HUES48 (cell line): ENCODE results near the gene GALNT13.

Source experiments
- H3K27ac ChIP-seq: one replicate; pipeline ENCODE4 v1.7.0; 2013; ENCODE audit warnings: low read depth, low read length, inconsistent platforms
- H3K27me3 ChIP-seq: 2 replicates; pipeline ENCODE4 v1.6.1; 2013; ENCODE audit warnings: mild to moderate bottlenecking, low read length; ENCODE audit not compliant: control insufficient read depth, insufficient read depth
- H3K36me3 ChIP-seq: 2 replicates; pipeline ENCODE4 v1.6.1; 2013; ENCODE audit warnings: low read length; ENCODE audit not compliant: control insufficient read depth, insufficient read depth
- H3K4me1 ChIP-seq: 2 replicates; pipeline ENCODE4 v1.6.1; 2013; ENCODE audit warnings: mild to moderate bottlenecking, low read length; ENCODE audit not compliant: control insufficient read depth, insufficient read depth
- H3K4me3 ChIP-seq: 2 replicates; pipeline ENCODE4 v1.5.1; 2013; ENCODE audit warnings: mild to moderate bottlenecking, low read depth, low read length
- H3K9ac ChIP-seq: 2 replicates; pipeline ENCODE4 v1.6.1; 2013; ENCODE audit warnings: mild to moderate bottlenecking, low read depth, low read length, moderate library complexity
- H3K9me3 ChIP-seq: 2 replicates; pipeline ENCODE4 v1.6.1; 2013; ENCODE audit warnings: low read length; ENCODE audit not compliant: control insufficient read depth, insufficient read depth

Gene GALNT13

DNA sequence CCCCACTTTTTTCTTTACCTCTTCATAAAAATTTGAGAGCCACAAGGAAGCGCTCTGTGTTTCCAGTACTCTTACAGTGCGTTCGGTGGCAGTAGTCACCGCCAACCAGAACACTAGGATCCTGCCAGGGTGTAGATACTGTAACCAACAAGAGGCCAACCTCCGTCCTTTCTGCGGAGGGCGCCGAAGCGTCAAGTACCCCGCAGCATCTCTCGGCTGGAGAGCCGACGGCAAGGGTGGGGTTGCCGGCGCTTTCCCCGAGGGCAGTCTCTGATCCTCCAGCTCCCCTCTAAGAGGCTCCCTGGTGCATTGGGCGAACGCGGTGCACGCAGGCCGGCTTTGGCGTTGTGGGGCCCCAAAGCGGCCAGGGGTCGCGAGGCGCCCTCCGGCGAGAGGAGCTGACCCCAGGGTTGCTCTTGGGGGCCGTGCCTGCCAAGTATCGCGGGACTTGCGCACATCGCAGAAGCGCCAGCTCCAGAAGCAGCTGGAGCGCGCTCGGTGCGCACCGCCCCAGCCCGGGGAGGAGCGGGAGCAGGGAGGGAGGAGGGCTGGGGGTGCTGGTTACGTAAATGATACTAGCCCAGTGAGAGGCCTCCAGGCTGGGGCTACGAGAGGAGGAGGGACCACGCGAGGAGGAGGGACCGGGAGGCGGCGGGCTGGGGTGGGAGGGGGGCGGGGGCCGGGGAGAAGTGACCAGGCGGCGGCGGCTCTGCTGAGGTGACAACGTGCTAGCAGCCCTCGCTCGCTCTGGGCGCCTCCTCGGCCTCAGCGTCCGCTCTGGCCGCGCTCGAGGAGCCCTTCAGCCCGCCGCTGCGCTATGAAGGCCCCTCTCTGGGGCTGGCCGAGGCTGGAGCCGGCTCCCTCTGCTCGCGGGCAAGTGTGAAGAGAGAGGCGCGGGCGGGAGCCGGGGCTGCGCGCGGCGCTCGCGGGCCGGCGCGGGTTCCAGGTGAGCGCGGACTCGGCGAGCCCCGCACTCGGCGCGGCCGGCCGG, at the start of gene GALNT13:
GALNT13 (plus strand) TSS at position 692 of the 991 bp plus-strand sequence.
- H3K9ac ChIP-seq = peak within 1 kb of the TSS; percentile 62
- H3K4me3 ChIP-seq = peak within 1 kb of the TSS; percentile 85
- peaks cover 32% of the 10 kb centered on the region for H3K27me3 ChIP-seq
- H3K4me1 ChIP-seq = 0 out of 2 replicates have a peak, but pooled peaks cover 10% of the 10 kb centered on the region
- H3K36me3 ChIP-seq = no peaks in the 10 kb centered on the region
- no peaks in the 10 kb centered on the region for H3K9me3 ChIP-seq
- H3K27ac ChIP-seq = no peak within 1 kb of the TSS

DNA sequence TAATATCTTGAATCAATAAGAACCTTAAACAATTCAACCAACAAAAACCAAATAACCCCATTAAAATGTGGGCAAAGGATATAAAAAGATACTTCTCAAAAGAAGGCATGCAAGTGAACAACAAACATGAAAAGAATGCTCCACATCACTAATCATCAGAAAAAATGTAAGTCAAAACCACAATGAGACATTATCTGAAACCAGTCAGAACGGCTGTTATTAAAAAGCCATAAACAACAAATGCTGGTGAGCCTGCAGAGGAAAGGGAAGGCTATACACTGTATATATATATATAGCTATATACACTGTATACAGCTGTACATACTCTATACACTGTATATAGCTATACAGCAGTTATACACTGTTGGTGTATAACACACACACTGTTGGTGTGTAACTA, 47.8 kb upstream of the GALNT13 start:
- Histone ChIP-seq H3K36me3 (no peaks in the 10 kb centered on the region), H3K4me3 (no peak overlapping the region), H3K27me3 (no peaks in the 10 kb centered on the region), H3K27ac (no peak overlapping the region), H3K9me3 (no peaks in the 10 kb centered on the region), H3K4me1 (no peaks in the 10 kb centered on the region), H3K9ac (no peak overlapping the region)

DNA sequence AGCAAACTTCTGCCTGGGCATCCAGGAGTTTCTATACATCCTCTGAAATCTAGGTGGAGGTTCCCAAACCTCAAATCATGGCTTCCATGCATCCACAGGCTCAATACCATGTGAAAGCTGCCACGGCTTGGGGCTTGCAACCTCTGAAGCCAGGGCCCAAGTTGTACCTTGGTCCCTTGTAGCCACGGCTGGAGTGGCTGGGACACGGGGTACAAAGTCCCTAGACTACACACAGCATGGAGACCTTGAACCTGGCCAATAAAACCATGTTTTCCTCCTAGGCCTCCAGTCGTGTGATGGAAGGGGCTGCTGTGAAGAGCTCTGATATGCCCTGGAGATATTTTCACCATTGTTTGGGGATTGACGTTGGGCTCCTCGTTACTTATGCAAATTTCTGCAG, 43.4 kb upstream of the GALNT13 start:
- H3K36me3 ChIP-seq = no peaks in the 10 kb centered on the region
- H3K9ac ChIP-seq = no peak overlapping the region
- H3K27ac ChIP-seq = no peak overlapping the region
- H3K4me3 ChIP-seq = no peak overlapping the region
- no peaks in the 10 kb centered on the region for H3K4me1 ChIP-seq
- H3K27me3 ChIP-seq = no peaks in the 10 kb centered on the region
- no peaks in the 10 kb centered on the region for H3K9me3 ChIP-seq

DNA sequence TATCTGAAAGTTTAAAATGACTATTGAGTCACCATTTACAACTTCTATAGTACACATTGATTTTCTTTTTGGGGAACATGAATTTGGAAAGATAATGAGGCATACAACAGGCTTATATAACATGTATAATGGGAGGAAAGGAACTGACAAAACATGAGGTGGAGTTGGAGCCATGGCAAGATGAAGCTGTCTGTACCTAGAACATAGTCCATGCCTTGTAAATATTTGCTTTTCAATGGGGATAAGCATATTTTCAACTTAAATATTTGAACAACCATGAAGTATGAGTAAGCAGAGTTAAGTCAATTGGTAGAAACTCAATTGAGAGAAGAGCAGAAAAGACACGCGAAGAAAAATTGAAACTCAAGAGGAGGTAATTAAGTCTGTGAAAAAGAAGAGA, 37.1 kb upstream of the GALNT13 start:
- no peaks in the 10 kb centered on the region for H3K36me3 ChIP-seq
- no peak overlapping the region for H3K9ac ChIP-seq
- no peaks in the 10 kb centered on the region for H3K9me3 ChIP-seq
- no peaks in the 10 kb centered on the region for H3K27me3 ChIP-seq
- H3K4me1 ChIP-seq = no peaks in the 10 kb centered on the region
- H3K4me3 ChIP-seq = no peak overlapping the region
- H3K27ac ChIP-seq = no peak overlapping the region

DNA sequence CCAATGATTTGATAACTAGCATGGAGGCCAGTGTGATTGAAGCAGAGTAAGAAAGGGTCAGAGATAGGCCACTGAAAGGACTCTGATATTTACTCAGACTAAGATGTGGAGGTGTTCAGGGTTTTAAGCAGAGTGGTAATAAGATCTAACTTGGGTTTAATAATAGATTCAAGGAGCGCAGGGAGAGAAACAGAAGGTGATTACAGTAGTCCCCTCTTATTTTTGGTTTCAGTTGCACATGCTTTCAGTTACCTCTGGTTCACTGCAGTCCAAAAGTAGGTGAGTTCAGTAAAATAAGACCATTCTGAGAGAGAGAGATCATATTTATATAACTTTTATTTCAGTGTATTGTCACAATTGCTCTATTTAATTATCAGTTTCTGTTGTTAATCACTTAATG, 13.5 kb upstream of the GALNT13 start:
- H3K4me3 ChIP-seq = no peak overlapping the region
- H3K4me1 ChIP-seq = no peaks in the 10 kb centered on the region
- no peaks in the 10 kb centered on the region for H3K9me3 ChIP-seq
- H3K27ac ChIP-seq = no peak overlapping the region
- H3K27me3 ChIP-seq = no peaks in the 10 kb centered on the region
- no peak overlapping the region for H3K9ac ChIP-seq
- H3K36me3 ChIP-seq = no peaks in the 10 kb centered on the region

DNA sequence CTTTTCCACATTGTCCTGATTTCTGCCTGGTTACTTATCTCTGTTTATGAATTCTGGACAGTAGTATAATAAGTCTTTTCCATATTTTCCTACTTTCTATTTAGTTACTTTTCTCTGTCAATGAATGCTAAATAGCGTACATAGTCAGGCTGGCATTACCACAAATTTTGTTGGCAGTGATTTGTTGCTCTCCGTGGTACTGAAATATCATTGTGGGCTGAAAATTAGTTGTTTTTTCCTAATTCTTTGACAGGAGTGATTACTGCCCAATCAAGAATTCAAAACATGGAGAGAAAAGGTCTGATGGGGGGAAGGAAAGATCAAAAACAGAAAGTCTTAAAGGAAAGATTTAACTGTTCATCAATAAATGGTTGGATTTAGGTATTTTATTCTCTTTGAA, 7.7 kb upstream of the GALNT13 start:
- H3K4me1 ChIP-seq = no peaks in the 10 kb centered on the region

DNA sequence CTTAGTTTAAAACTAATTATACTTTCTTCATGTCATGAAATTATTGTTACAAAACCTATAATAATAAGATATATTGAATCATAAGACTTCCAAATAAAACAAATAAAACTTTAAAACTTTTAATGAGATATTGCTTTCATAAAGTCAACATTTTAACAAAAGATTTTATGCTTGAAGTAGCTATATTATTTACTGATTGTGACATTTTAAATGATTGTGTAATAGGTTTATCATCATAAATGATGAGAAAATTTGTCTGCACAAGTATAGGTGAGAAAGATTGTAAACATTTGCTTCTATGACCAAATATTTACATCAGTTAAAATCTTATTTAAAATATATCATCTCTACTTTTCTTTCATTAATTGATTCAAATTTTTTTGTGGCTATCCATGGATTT, 5.1 kb upstream of the GALNT13 start:
- no peaks in the 10 kb centered on the region for H3K36me3 ChIP-seq
- H3K4me1 ChIP-seq = no peaks in the 10 kb centered on the region
- H3K27ac ChIP-seq = no peak overlapping the region
- no peaks in the 10 kb centered on the region for H3K27me3 ChIP-seq
- no peaks in the 10 kb centered on the region for H3K9me3 ChIP-seq
- no peak overlapping the region for H3K9ac ChIP-seq
- no peak overlapping the region for H3K4me3 ChIP-seq

More for the DNA sequence above, 7.7 kb upstream of the GALNT13 start:
- Histone ChIP-seq H3K36me3 (no peaks in the 10 kb centered on the region), H3K4me3 (no peak overlapping the region), H3K9me3 (no peaks in the 10 kb centered on the region), H3K27ac (no peak overlapping the region), H3K27me3 (no peaks in the 10 kb centered on the region), H3K9ac (no peak overlapping the region)

DNA sequence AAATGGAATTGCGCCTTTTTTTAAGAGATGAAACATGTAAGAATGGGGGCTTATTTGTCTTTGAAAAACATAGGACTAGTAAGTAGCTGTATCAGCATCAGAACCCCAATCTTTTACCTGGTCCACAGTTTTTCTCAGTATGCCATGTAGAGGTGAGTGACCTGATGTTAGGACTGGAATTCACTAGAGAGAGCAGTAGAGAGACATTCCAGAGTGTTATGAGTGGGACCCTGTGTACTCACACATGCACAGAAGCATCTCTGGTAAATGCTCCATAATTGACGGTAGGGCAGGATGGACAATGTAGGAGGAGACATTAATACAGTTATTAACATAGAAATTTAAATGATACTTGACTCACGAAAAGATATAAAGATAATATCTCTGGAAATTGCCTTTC, 1.4 kb upstream of the GALNT13 start:
- peaks cover 28% of the 10 kb centered on the region for H3K27me3 ChIP-seq
- H3K9ac ChIP-seq = no peak overlapping the region
- no peak overlapping the region for H3K4me3 ChIP-seq
- no peaks in the 10 kb centered on the region for H3K9me3 ChIP-seq
- H3K36me3 ChIP-seq = no peaks in the 10 kb centered on the region
- 0 out of 2 replicates have a peak, but pooled peaks cover 10% of the 10 kb centered on the region for H3K4me1 ChIP-seq
- H3K27ac ChIP-seq = no peak overlapping the region

DNA sequence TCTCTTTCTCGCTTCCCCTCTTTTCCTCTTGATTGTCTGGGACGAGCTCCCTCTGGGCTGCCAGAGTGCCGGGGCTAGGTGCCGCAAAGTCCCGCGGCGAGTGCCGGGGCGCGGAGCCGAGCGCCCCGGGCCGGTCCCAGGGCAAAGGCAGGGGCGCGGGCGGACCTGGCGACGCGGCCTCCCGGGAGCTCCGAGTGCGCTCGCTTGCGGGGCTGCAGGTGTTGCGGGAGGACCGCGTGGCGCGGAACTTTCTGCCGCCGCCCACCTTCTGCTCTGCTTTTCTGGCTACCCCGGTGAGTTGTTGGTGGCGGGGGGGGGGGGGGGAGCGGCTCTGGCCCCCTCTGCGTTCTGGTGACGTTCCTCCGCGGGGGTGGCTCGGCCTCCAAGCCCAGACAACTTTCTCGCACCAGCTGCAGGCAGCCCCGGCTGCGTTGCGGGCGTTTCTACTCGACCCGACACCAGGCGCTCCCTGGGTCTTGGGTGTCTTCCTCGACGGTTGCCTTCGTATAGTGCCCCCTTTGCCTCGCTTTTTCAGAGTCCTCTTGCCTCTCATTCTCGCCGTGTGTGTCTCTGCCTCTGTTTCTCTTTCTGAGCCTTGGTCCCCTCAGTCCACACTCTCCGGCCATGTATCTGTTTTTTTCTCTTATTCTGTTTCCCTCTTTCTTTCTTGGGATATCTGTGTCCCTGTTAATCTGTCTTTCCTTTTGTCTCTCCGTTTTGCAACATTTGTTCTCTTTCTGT, 759 bp downstream of the GALNT13 start:
- Histone ChIP-seq H3K27me3 (peaks cover 32% of the 10 kb centered on the region), H3K9ac (peak overlapping the region; percentile 34; the same call in 1 of the 2 replicates), H3K36me3 (no peaks in the 10 kb centered on the region), H3K4me3 (peak overlapping the region; percentile 85), H3K27ac (no peak overlapping the region), H3K9me3 (no peaks in the 10 kb centered on the region), H3K4me1 (0 out of 2 replicates have a peak, but pooled peaks cover 10% of the 10 kb centered on the region)

DNA sequence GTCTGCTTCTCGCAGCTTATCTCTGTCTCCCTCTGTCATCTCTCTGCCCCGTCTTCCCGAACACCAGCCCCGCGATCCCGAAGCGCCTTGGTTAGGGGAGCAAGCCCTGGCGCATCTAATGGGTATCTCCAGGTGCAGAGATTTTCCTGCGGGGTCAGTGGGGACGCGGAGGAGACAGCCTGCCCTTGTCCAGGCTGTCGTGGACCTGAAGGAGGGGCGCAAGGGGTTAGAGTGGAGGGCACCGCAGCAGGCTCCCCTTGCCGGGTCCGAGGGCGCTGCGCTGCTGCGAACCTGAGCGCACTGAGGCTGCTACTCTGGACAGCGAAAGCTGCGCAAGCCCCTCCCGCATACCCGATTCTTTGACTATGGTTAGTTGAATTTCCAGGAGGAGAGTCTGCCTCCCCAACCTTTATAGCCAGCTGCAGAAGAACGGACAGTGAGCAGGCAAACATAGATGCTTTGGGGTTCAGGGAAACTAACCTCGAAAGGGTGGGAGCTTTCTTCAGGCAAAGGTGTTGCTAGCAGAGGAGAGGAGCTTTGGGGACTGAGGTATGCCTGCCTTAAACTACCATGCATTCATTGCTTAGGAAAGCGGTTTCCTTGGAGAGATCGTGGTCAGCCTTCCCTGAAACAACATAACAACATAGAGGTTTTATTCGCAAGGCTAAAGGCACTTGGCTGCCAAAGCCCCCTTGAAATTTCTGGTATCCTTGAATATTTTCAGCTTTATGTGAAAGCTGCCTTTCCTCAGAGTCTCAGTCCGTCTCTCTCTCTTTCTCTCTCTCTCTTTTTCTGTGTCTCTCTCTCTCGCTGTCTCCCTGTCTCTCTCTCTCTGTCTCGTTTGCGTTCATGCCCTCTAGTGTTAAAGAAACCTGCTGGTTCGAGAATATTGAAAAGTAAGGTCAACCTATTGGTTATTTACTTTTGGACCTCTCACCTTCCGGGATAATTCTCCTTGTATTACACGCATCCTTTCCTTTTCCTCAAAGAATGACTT, 1.6 kb downstream of the GALNT13 start:
- Histone ChIP-seq H3K27me3 (peaks cover 32% of the 10 kb centered on the region), H3K4me3 (peak overlapping the region; percentile 85), H3K9ac (no peak overlapping the region), H3K36me3 (no peaks in the 10 kb centered on the region), H3K4me1 (0 out of 2 replicates have a peak, but pooled peaks cover 10% of the 10 kb centered on the region), H3K9me3 (no peaks in the 10 kb centered on the region), H3K27ac (no peak overlapping the region)
